DMS 273 (cell line): ENCODE results near the gene TMEM91.

ENCODE experiments used
- DNase-seq: peaks from one replicate; lab custom pipeline; 2025; ENCODE audit not compliant: unreplicated experiment; lab: John Stamatoyannopoulos, UW

Gene TMEM91

GRCh38 chr19:41409288-41409687 lies 33.0 kb downstream of the TMEM91 start:
- DNase-seq = no peak

GRCh38 chr19:41410336-41411054 lies 34.2 kb downstream of the TMEM91 start:
- no peak for DNase-seq

- DNase-seq = no peak
Measured at GRCh38 chr19:41411100-41411967, 35.0 kb downstream of the TMEM91 start.

GRCh38 chr19:41411968-41412265 lies 35.6 kb downstream of the TMEM91 start:
- DNase-seq = no peak

- DNase-seq = no peak
Measured at GRCh38 chr19:41412953-41413352, 36.6 kb downstream of the TMEM91 start.

- DNase-seq = no peak
Measured at GRCh38 chr19:41413947-41414346, 37.6 kb downstream of the TMEM91 start.

- no peak for DNase-seq
Measured at GRCh38 chr19:41414461-41414860, 38.1 kb downstream of the TMEM91 start.

GRCh38 chr19:41415154-41415571 lies 38.8 kb downstream of the TMEM91 start:
- peak; percentile 30 for DNase-seq

GRCh38 chr19:41416194-41416674 lies 39.9 kb downstream of the TMEM91 start:
- DNase-seq = no peak

GRCh38 chr19:41420101-41420880 lies 44.0 kb downstream of the TMEM91 start:
- DNase-seq = no peak

GRCh38 chr19:41421314-41421713 lies 45.0 kb downstream of the TMEM91 start:
- DNase-seq = no peak

GRCh38 chr19:41421973-41422372 lies 45.6 kb downstream of the TMEM91 start:
- no peak for DNase-seq

GRCh38 chr19:41422456-41422855 lies 46.1 kb downstream of the TMEM91 start:
- no peak for DNase-seq

- no peak for DNase-seq
Measured at GRCh38 chr19:41422955-41423354, 46.6 kb downstream of the TMEM91 start.

- DNase-seq = no peak
Measured at GRCh38 chr19:41424335-41425173, 48.2 kb downstream of the TMEM91 start.

- DNase-seq = no peak
Measured at GRCh38 chr19:41425174-41426115, 49.1 kb downstream of the TMEM91 start.

GRCh38 chr19:41426116-41426841 lies 49.9 kb downstream of the TMEM91 start:
- DNase-seq = no peak

- DNase-seq = peak; percentile 94
Measured at GRCh38 chr19:41426952-41427646, 50.8 kb downstream of the TMEM91 start, which contains the start of gene B3GNT8. Gene B3GNT8, minus strand, starts transcription at chr19:41427374. Its CDS starts 596 bp downstream, at chr19:41426778.
